Endothelial cell of umbilical vein (primary cell): ENCODE data around the gene RTN3.

Source experiments
- CTCF ChIP-seq, 2 donors: IDR thresholded peaks; 1 replicate in 1 of 2; 2 replicates in 1 of 2; pipeline ENCODE4 v1.5.1; 2011; ENCODE audit warnings: low read length in 2 of 2, mild to moderate bottlenecking in 2 of 2, moderate library complexity in 2 of 2, control low read depth in 1 of 2, inconsistent platforms in 1 of 2, low read depth in 1 of 2; ENCODE audit not compliant: insufficient read depth in 1 of 2; ENCODE audit errors: extremely low read depth in 1 of 2
- EZH2 ChIP-seq: IDR thresholded peaks from 2 replicates; pipeline ENCODE4 v1.6.1; 2012; ENCODE audit warnings: borderline replicate concordance, low read depth, mild to moderate bottlenecking, moderate library complexity, low read length, inconsistent platforms; ENCODE audit not compliant: severe bottlenecking
- MYC ChIP-seq: IDR thresholded peaks from one replicate; pipeline ENCODE4 v1.6.1; 2011; ENCODE audit warnings: mild to moderate bottlenecking, low read depth, low read length
- POLR2A ChIP-seq: IDR thresholded peaks from 2 replicates; pipeline ENCODE4 v1.6.1; 2012; ENCODE audit warnings: low read depth, mild to moderate bottlenecking, control low read depth, low read length
- POLR2AphosphoS5 ChIP-seq: IDR thresholded peaks from 2 replicates; pipeline ENCODE4 v1.6.1; 2012; ENCODE audit warnings: low read depth, mild to moderate bottlenecking, control low read depth, low read length, moderate library complexity; ENCODE audit not compliant: insufficient read depth
- TF ChIP-seq, protein P1 (sequence below): IDR thresholded peaks from 2 replicates; pipeline ENCODE4 v1.6.1; 2011; ENCODE audit not compliant: insufficient read depth, insufficient read length

DNA sequence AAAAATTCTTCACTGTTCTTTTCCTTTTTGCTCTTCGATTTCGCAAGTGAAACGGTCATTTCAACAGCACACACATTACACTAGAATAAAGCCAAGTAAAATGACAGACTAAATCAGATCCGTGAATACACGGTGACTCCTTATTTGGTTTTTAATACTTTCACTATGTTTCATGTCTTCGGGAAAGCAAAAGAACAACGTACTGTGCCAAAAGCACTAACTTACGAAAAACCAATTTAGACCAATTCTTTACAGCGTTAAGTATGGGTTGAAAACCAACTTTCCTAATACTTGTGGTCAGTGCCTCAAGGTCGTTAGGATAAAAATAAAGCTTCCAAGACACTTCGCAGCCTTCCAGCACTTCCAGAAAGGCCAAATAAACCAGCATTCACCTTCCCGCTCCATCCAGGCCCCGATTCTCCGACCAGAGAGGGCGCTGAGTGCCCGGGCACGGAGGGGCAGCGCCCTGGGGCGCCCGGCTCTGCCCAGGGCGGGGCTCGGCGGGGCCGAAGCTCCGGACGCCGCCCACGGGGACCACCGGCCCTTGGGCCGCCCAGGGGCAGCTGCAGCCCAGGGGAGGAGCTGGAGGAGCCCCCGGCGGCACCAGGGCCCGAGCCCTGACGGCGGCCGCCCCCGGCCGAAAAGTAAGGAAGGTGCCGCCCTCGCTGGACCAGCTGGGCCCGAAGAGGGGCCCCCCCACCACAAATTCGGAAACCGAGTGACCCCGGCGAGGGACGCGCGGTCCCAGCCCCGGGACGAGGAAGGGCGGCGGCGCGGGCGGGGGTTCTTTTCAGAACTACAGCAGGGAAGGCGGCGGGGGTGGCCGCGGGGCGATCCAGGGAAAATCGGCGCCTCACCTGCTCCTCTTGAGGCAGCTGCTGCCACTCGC, 10.6 kb upstream of the RTN3 start:
- TF ChIP-seq CTCF (IDR thresholded peaks at IDR 0.05; ENCODE audit: extremely low read depth in 1 of 2, insufficient read depth in 1 of 2, low read depth in 1 of 2, low read length in 2 of 2) (peak; percentile 38 to 56), POLR2A (no peak), POLR2AphosphoS5 (no peak), EZH2 (no peak), MYC (no peak)
- TF ChIP-seq, protein P1, sequence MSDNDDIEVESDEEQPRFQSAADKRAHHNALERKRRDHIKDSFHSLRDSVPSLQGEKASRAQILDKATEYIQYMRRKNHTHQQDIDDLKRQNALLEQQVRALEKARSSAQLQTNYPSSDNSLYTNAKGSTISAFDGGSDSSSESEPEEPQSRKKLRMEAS, result no peak
